Hepatocyte (in vitro differentiated cells): Measurements from ENCODE around the gene USP33. TPM values are rescaled to one million over a fixed set of nuclear protein-coding genes. Genes with fewer than 3 reads are reported as not detected.
"Not testable (repeated sequence)": the region's sequence is repeated elsewhere in the genome, so short reads cannot be mapped to it uniquely, and the experiment has no call there.

Source experiments
- DNase-seq: peaks from one replicate; pipeline ENCODE4 v3.0.0-alpha.2; 2016; ENCODE audit warnings: low spot score
- H2AFZ ChIP-seq: fragments of 200-600 bp; sonication (generic); 2 replicates; pipeline ENCODE4 v1.6.0; 2016; ENCODE audit warnings: antibody characterized with exemption, mild to moderate bottlenecking
- H3K27ac ChIP-seq: fragments of 200-600 bp; sonication (generic); 2 replicates; pipeline ENCODE4 v1.5.1; 2016; ENCODE audit warnings: mild to moderate bottlenecking
- H3K27me3 ChIP-seq: fragments of 200-600 bp; sonication (generic); 2 replicates; pipeline ENCODE4 v1.6.1; 2016
- H3K36me3 ChIP-seq: fragments of 200-600 bp; sonication (generic); replicated peaks from 2 replicates; pipeline ENCODE4 v1.5.1; 2016; ENCODE audit warnings: low read depth; ENCODE audit not compliant: insufficient read depth
- H3K4me1 ChIP-seq: fragments of 200-600 bp; sonication (generic); 2 replicates; pipeline ENCODE4 v1.5.1; 2016; ENCODE audit warnings: mild to moderate bottlenecking, moderate library complexity; ENCODE audit not compliant: insufficient read depth
- H3K4me2 ChIP-seq: fragments of 200-600 bp; sonication (generic); 2 replicates; pipeline ENCODE4 v1.6.0; 2016
- H3K4me3 ChIP-seq: fragments of 200-600 bp; sonication (generic); 2 replicates; pipeline ENCODE4 v1.5.1; 2016; ENCODE audit warnings: mild to moderate bottlenecking
- H3K79me2 ChIP-seq: fragments of 200-600 bp; sonication (generic); 2 replicates; pipeline ENCODE4 v1.6.0; 2017; ENCODE audit warnings: mild to moderate bottlenecking
- H3K9me2 ChIP-seq: fragments of 200-600 bp; sonication (generic); replicated peaks from 2 replicates; pipeline ENCODE4 v1.6.0; 2017; ENCODE audit warnings: mild to moderate bottlenecking; ENCODE audit not compliant: insufficient read depth
- H3K9me3 ChIP-seq: fragments of 200-600 bp; sonication (generic); 2 replicates; pipeline ENCODE4 v1.5.1; 2016; ENCODE audit warnings: low read depth, mild to moderate bottlenecking
- H4K20me1 ChIP-seq: fragments of 200-600 bp; sonication (generic); 2 replicates; pipeline ENCODE4 v1.6.0; 2016; ENCODE audit warnings: mild to moderate bottlenecking; ENCODE audit not compliant: insufficient read depth, poor library complexity, severe bottlenecking
- EZH2 ChIP-seq: fragments of 200-600 bp; sonication (generic); IDR thresholded peaks from 2 replicates; pipeline ENCODE4 v1.6.1; 2016; ENCODE audit warnings: antibody characterized with exemption, mild to moderate bottlenecking, borderline replicate concordance
- EZH2phosphoT487 ChIP-seq: fragments of 200-600 bp; sonication (generic); IDR thresholded peaks from one replicate; pipeline ENCODE4 v1.6.1; 2018; ENCODE audit warnings: antibody characterized with exemption, mild to moderate bottlenecking, low read depth, moderate library complexity; ENCODE audit not compliant: unreplicated experiment, severe bottlenecking
- WGBS: methylation state at CpG from one replicate; pipeline ENCODE4 v1.1.6; 2016; ENCODE audit warnings: low lambda C conversion rate; ENCODE audit errors: missing lambda C conversion rate; 5-methylcytosine and 5-hydroxymethylcytosine counted together
- polyA plus RNA-seq: library from polyadenylated mRNA; unstranded; fragments of >200 nt; fragmentation: Nextera tagmentation; extraction: Ambion mirVana; gene quantifications from 2 replicates; pipeline ENCODE4 v1.2.1, GENCODE V29; 2016
- total RNA-seq: library from RNA; depleted of rRNA; stranded (reverse); fragments of >200 nt; gene quantifications from 2 replicates; pipeline ENCODE4 v1.2.3, GENCODE V29; 2014
- TF ChIP-seq, protein P1 (sequence below): fragments of 200-600 bp; sonication (generic); IDR thresholded peaks from 2 replicates; pipeline ENCODE4 v1.5.1; 2016; ENCODE audit warnings: antibody characterized with exemption, mild to moderate bottlenecking; ENCODE audit not compliant: poor library complexity

Gene USP33
- total and polyA plus RNA-seq, 2 experiments from 2014 or later = 36.3 to 81.5 TPM

DNA sequence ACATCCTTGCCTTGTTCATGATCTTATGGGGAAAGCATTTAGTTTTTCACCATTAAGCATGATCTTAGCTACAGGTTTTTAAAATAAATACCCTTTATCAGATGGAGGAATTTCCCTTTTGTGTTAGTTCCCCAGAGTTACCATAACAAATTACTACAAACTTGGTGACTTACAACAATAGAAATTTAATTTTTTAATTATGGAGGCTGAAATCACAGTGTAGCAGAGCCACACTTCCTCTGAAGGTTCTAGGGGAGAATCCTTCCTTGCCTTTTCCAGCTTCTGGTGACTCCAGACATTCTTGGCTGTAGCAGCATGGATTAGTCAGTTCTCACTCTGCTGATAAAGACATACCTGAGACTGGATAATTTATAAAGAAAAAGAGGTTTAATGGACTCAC, 38.3 kb upstream of the USP33 start:
- no peak overlapping the region for H3K4me2 ChIP-seq
- H3K9me3 ChIP-seq = no peaks in the 10 kb centered on the region
- peaks cover 2% of the 10 kb centered on the region for H4K20me1 ChIP-seq
- H3K27ac ChIP-seq = no peak overlapping the region
- TF ChIP-seq, protein P1, sequence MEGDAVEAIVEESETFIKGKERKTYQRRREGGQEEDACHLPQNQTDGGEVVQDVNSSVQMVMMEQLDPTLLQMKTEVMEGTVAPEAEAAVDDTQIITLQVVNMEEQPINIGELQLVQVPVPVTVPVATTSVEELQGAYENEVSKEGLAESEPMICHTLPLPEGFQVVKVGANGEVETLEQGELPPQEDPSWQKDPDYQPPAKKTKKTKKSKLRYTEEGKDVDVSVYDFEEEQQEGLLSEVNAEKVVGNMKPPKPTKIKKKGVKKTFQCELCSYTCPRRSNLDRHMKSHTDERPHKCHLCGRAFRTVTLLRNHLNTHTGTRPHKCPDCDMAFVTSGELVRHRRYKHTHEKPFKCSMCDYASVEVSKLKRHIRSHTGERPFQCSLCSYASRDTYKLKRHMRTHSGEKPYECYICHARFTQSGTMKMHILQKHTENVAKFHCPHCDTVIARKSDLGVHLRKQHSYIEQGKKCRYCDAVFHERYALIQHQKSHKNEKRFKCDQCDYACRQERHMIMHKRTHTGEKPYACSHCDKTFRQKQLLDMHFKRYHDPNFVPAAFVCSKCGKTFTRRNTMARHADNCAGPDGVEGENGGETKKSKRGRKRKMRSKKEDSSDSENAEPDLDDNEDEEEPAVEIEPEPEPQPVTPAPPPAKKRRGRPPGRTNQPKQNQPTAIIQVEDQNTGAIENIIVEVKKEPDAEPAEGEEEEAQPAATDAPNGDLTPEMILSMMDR = no peak
- no peak for TF ChIP-seq EZH2
- no peak for TF ChIP-seq EZH2phosphoT487
- H3K36me3 ChIP-seq = no peaks in the 10 kb centered on the region
- H3K4me1 ChIP-seq = no peaks in the 10 kb centered on the region
- H3K27me3 ChIP-seq = no peaks in the 10 kb centered on the region
- no peak overlapping the region for H2AFZ ChIP-seq
- DNase-seq = no peak
- peaks cover 6% of the 10 kb centered on the region for H3K79me2 ChIP-seq
- no peaks in the 10 kb centered on the region for H3K9me2 ChIP-seq
- no peak overlapping the region for H3K4me3 ChIP-seq

DNA sequence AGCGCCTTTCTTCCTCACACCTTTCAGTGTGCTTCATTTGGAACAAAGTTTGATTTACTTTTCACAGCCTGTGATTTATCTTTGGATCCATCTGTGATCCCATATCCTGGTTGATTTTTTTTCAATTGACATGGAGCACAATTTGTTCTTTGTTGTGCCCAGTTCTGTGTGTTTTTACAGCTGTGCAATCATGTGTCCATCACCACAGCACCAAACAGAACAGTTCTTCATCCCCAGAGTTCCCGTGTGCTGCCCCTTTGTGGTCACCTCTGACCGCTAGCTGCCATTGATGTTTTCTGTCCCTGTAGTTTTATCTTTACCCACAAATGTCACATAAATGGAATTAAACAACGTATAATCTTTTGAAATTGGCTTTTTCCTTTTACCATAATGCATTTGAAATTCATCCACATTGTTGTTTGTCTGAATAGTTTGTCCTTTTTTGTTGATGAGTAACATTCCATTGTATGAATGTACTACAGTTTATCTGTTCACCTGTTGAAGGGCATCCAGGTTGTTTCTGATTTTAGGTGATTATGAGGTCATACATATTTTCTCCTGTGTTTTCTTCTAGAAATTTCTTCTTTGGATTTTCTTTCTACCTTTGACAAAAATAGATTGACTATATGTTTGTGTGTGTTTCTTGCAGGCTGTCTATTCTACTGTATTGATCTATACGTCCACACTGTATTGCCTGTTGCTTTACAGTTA, 37.2 kb upstream of the USP33 start:
- no peak overlapping the region for H3K4me2 ChIP-seq
- H2AFZ ChIP-seq = no peak overlapping the region
- no peaks in the 10 kb centered on the region for H3K9me3 ChIP-seq
- H3K4me1 ChIP-seq = no peaks in the 10 kb centered on the region
- DNase-seq = no peak
- WGBS = 81% methylated on average over 5 of the region's 5 CpGs
- H3K9me2 ChIP-seq = no peaks in the 10 kb centered on the region
- TF ChIP-seq EZH2 = no peak
- TF ChIP-seq, protein P1 = no peak
- no peak for TF ChIP-seq EZH2phosphoT487
- H3K27ac ChIP-seq = no peak overlapping the region
- H3K79me2 ChIP-seq = peaks cover 11% of the 10 kb centered on the region
- H3K36me3 ChIP-seq = no peaks in the 10 kb centered on the region
- no peaks in the 10 kb centered on the region for H3K27me3 ChIP-seq
- peaks cover 2% of the 10 kb centered on the region for H4K20me1 ChIP-seq
- no peak overlapping the region for H3K4me3 ChIP-seq

DNA sequence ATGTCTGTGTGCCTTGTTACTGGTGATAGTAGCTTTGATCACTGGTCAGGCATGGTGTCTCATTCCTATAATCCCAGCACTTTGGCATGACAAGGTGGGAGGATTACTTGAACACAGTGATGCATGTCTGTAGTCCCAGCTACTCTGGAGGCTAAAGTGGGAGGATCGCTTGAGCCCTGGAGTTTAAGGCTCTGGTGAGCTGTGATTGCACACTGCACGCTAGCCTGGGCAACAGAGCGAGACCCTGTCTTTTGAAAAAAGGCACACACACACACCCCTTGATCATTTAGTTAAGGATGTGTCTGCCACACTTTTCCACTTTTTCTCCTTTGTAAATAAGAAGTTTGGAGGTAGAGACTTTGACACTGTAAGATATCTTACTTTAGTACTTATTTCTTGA, 34.9 kb upstream of the USP33 start:
- H3K4me3 ChIP-seq = no peak overlapping the region
- H3K4me2 ChIP-seq = no peak overlapping the region
- no peak for DNase-seq
- no peaks in the 10 kb centered on the region for H3K9me2 ChIP-seq
- no peak overlapping the region for H3K27ac ChIP-seq
- H3K79me2 ChIP-seq = peaks cover 5% of the 10 kb centered on the region
- H3K4me1 ChIP-seq = no peaks in the 10 kb centered on the region
- TF ChIP-seq EZH2 = no peak
- TF ChIP-seq, protein P1 = no peak
- no peak for TF ChIP-seq EZH2phosphoT487
- H2AFZ ChIP-seq = no peak overlapping the region
- H4K20me1 ChIP-seq = peaks cover 1% of the 10 kb centered on the region
- no peaks in the 10 kb centered on the region for H3K36me3 ChIP-seq
- no peaks in the 10 kb centered on the region for H3K9me3 ChIP-seq
- no peaks in the 10 kb centered on the region for H3K27me3 ChIP-seq
- 97% methylated on average over 3 of the region's 3 CpGs for WGBS

DNA sequence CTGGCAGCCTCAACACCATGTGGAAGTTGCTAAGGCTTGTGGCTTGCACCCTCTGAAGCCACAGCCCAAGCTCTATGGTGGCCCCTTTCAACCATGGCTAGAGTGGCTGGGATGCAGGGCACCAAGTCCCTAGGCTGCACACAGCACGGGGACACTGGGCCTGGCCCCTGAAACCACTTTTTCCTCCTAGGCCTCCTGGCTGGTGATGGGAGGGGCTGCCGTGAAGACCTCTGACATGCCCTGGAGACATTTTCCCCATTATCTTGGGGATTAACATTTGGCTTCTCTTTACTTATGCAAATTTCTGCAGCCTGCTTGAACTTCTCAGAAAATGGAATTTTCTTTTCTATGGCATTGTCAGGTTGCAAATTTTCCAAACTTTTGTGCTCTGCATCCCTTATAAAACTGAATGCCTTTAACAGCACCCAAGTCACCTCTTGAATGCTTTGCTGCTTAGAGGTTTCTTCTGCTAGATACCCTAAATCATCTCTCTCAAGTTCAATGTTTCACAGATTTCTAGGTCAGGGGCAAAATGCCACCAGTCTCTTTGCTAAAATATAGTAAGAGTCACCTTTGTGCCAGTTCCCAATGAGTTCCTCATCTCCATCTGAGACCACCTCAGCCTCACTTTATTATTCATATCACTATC, 26.6 kb upstream of the USP33 start:
- not testable (repeated sequence) for H3K9me3 ChIP-seq, H3K4me2 ChIP-seq, DNase-seq, H3K36me3 ChIP-seq, H3K4me3 ChIP-seq, H3K27ac ChIP-seq, H3K27me3 ChIP-seq, H2AFZ ChIP-seq, H4K20me1 ChIP-seq, H3K9me2 ChIP-seq, H3K4me1 ChIP-seq
- H3K79me2 ChIP-seq = peaks cover 40% of the 10 kb centered on the region
- WGBS = 100% methylated on average over 2 of the region's 2 CpGs
